B cell (primary cell): Measurements from ENCODE around the gene YJEFN3. TPM values are rescaled to one million over a fixed set of nuclear protein-coding genes. Genes with fewer than 3 reads are reported as not detected.
A peak's percentile ranks its signal among the peaks of the same experiment; 100 is the strongest.

ENCODE experiments used
- ATAC-seq: fragments of 200-7000 bp; cut with Tn5 transposase; one replicate; pipeline ENCODE4 v1.10.0; 2021; ENCODE audit warnings: low read depth, mild to moderate bottlenecking, moderate number of reproducible peaks, moderate library complexity
- CTCF ChIA-PET: fragments of 350-600 bp; sonication (Branson Sonifier 250); formaldehyde crosslinking; loops from one replicate; lab custom pipeline; 2021; ENCODE audit warnings: antibody characterized with exemption, inconsistent platforms; lab: Charles Lee
- POLR2A ChIA-PET: fragments of 350-600 bp; sonication (Branson Sonifier 250); formaldehyde crosslinking; loops from one replicate; lab custom pipeline; 2021; ENCODE audit warnings: antibody characterized with exemption; lab: Charles Lee
- DNase-seq: peaks from one replicate; pipeline ENCODE4 v3.0.0; 2013
- H2AFZ ChIP-seq: 2 replicates; pipeline ENCODE4 v1.6.1; 2012; ENCODE audit warnings: mild to moderate bottlenecking, low read depth, low read length; ENCODE audit not compliant: insufficient read depth, poor library complexity, severe bottlenecking
- H3K27ac ChIP-seq, 2 donors: 1 replicate in 1 of 2; 2 replicates in 1 of 2; pipeline ENCODE4 v1.5.1; 2012 to 2013; ENCODE audit warnings: low read length in 2 of 2, mild to moderate bottlenecking in 2 of 2, moderate library complexity in 1 of 2
- H3K27me3 ChIP-seq, 4 experiments: fragments of 200-600 bp in 1 of 4; sonication (generic) in 1 of 4; replicated peaks in 1 of 4; 1 replicate in 2 of 4; 2 replicates in 2 of 4; pipeline versions ENCODE4 v1.6.1 to v1.7.0; 2013 to 2016; ENCODE audit warnings: low read length in 3 of 4, mild to moderate bottlenecking in 2 of 4, mixed read lengths in 1 of 4, moderate library complexity in 1 of 4; ENCODE audit not compliant: insufficient read depth in 4 of 4, control insufficient read depth in 3 of 4; ENCODE audit errors: control extremely low read depth in 1 of 4
- H3K36me3 ChIP-seq, 2 experiments: replicated peaks in 1 of 2; 1 replicate in 1 of 2; 2 replicates in 1 of 2; pipeline versions ENCODE4 v1.6.1 to v1.7.1; 2013; ENCODE audit warnings: low read length in 1 of 2; ENCODE audit not compliant: insufficient read depth in 2 of 2, control insufficient read depth in 1 of 2; ENCODE audit errors: control extremely low read depth in 1 of 2, extremely low read depth in 1 of 2
- H3K4me1 ChIP-seq, 2 donors: fragments of 200-600 bp in 1 of 2; sonication (generic) in 1 of 2; 1 replicate in 1 of 2; 2 replicates in 1 of 2; pipeline versions ENCODE4 v1.5.1 to v1.6.1; 2013 to 2017; ENCODE audit warnings: low read length in 2 of 2; ENCODE audit not compliant: control insufficient read depth in 2 of 2, insufficient read depth in 2 of 2
- H3K4me2 ChIP-seq: replicated peaks from 2 replicates; pipeline ENCODE3; 2012; ENCODE audit warnings: mild to moderate bottlenecking, low read depth, low read length; ENCODE audit not compliant: poor library complexity, severe bottlenecking
- H3K4me3 ChIP-seq, 5 experiments: fragments of 200-600 bp in 1 of 5; sonication (generic) in 1 of 5; 1 replicate in 3 of 5; 2 replicates in 2 of 5; pipeline versions ENCODE4 v1.5.1 to v1.7.0; 2011 to 2016; ENCODE audit warnings: low read length in 4 of 5, mild to moderate bottlenecking in 4 of 5, low read depth in 2 of 5, control low read depth in 1 of 5, moderate library complexity in 1 of 5; ENCODE audit not compliant: insufficient read depth in 1 of 5; ENCODE audit errors: control extremely low read depth in 1 of 5, extremely low read depth in 1 of 5
- H3K79me2 ChIP-seq: fragments of 200-600 bp; sonication (generic); one replicate; pipeline ENCODE4 v1.6.0; 2016; ENCODE audit warnings: low read length; ENCODE audit not compliant: control insufficient read depth, insufficient read depth
- H3K9ac ChIP-seq: fragments of 200-600 bp; sonication (generic); 2 replicates; pipeline ENCODE4 v1.6.1; 2017; ENCODE audit warnings: mild to moderate bottlenecking, low read length, moderate library complexity
- H3K9me3 ChIP-seq, 3 donors: one replicate each; pipeline versions ENCODE4 v1.6.1 to v1.7.1; 2013; ENCODE audit warnings: low read length in 2 of 3; ENCODE audit not compliant: control insufficient read depth in 2 of 3, insufficient read depth in 1 of 3; ENCODE audit errors: control extremely low read depth in 1 of 3
- H4K20me1 ChIP-seq: 2 replicates; pipeline ENCODE4 v1.6.0; 2012; ENCODE audit warnings: mild to moderate bottlenecking, low read length; ENCODE audit not compliant: insufficient read depth, control insufficient read depth, poor library complexity, severe bottlenecking
- H3K27ac Mint-ChIP-seq: one replicate; pipeline ENCODE4 v1.8.0; 2021; ENCODE audit warnings: mixed read lengths
- H3K27me3 Mint-ChIP-seq: one replicate; pipeline ENCODE4 v1.8.0; 2021; ENCODE audit warnings: mixed read lengths
- H3K4me1 Mint-ChIP-seq: one replicate; pipeline ENCODE4 v1.8.0; 2021; ENCODE audit warnings: mixed read lengths
- H3K4me3 Mint-ChIP-seq: one replicate; pipeline ENCODE4 v1.8.0; 2021; ENCODE audit warnings: mixed read lengths
- H3K9me3 Mint-ChIP-seq: one replicate; pipeline ENCODE4 v1.8.0; 2022; ENCODE audit warnings: mixed read lengths; ENCODE audit not compliant: insufficient read depth
- EZH2 ChIP-seq: IDR thresholded peaks from 2 replicates; pipeline ENCODE4 v1.6.1; 2012; ENCODE audit warnings: borderline replicate concordance, low read depth, mild to moderate bottlenecking, moderate library complexity, low read length; ENCODE audit not compliant: insufficient read depth, poor library complexity, severe bottlenecking
- WGBS: methylation state at CpG from one replicate; pipeline ENCODE4 v1.1.5; 2013; ENCODE audit warnings: missing lambda C conversion rate; ENCODE audit not compliant: insufficient coverage; 5-methylcytosine and 5-hydroxymethylcytosine counted together
- intact Hi-C: fragments of 100-400 bp; cut with micrococcal nuclease; formaldehyde crosslinking; loops from one replicate; pipeline ENCODE4 v1.10.0; 2022
- polyA plus RNA-seq: library from polyadenylated mRNA; depleted of rRNA; stranded (reverse); fragments of >200 nt; gene quantifications from 2 replicates; pipeline ENCODE4 v1.2.3, GENCODE V29; 2012
- total RNA-seq, 2 donors: library from RNA; stranded (reverse); fragments of 120-200 nt in 1 of 2; gene quantifications; 1 replicate in 1 of 2; 2 replicates in 1 of 2; pipeline versions ENCODE4 v1.2.3 to v1.2.4, GENCODE V29; 2013 to 2022
- TF ChIP-seq, protein P1 (sequence below): fragments of 200-600 bp; IDR thresholded peaks from one replicate; pipeline ENCODE4 v1.8.0; 2022; ENCODE audit warnings: antibody characterized with exemption, mild to moderate bottlenecking

Gene YJEFN3
- total and polyA plus RNA-seq, 2 donors (not counting 1 experiment from before 2014, with no cell fraction given), result 7.1 to 8.8 TPM

DNA sequence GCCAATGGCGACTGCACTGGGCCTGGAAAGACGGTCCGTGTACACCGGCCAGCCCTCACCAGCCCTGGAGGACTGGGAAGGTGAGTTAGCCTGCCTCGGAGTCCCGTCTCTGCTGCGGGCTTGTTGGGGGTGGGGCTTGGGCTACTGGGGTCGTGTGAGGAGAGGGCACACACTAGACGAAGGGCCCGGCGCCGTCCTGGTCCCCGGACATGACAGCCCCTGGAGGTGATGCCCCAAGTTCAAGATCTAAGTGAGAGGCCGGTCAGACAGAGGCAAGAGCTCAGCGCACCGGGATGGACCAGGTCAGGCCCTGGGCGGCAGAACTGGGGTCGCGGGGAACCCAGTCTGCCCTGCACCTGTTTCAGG, 11.0 kb downstream of the YJEFN3 start:
- peak overlapping the region; percentile 90 for H3K4me2 ChIP-seq
- H3K27me3 ChIP-seq, result peaks cover 0 to 62% (median 23%) of the 10 kb centered on the region in 4 experiments
- H3K27ac Mint-ChIP-seq, result no peak overlapping the region
- TF ChIP-seq, protein P1, sequence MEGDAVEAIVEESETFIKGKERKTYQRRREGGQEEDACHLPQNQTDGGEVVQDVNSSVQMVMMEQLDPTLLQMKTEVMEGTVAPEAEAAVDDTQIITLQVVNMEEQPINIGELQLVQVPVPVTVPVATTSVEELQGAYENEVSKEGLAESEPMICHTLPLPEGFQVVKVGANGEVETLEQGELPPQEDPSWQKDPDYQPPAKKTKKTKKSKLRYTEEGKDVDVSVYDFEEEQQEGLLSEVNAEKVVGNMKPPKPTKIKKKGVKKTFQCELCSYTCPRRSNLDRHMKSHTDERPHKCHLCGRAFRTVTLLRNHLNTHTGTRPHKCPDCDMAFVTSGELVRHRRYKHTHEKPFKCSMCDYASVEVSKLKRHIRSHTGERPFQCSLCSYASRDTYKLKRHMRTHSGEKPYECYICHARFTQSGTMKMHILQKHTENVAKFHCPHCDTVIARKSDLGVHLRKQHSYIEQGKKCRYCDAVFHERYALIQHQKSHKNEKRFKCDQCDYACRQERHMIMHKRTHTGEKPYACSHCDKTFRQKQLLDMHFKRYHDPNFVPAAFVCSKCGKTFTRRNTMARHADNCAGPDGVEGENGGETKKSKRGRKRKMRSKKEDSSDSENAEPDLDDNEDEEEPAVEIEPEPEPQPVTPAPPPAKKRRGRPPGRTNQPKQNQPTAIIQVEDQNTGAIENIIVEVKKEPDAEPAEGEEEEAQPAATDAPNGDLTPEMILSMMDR, result no peak
- H3K9me3 ChIP-seq, result peaks cover 0 to 36% (median 0%) of the 10 kb centered on the region in 3 donors
- intact Hi-C loops, result no loop called here
- peak overlapping the region; percentile 26 for H3K4me3 Mint-ChIP-seq
- no peaks in the 10 kb centered on the region for H3K9me3 Mint-ChIP-seq
- no peak overlapping the region for H3K4me3 ChIP-seq
- no peak overlapping the region for H3K9ac ChIP-seq
- DNase-seq, result peak; percentile 44
- H3K27ac ChIP-seq, result no peak overlapping the region
- POLR2A ChIA-PET, result no interaction called here
- no peaks in the 10 kb centered on the region for H3K79me2 ChIP-seq
- peaks cover 36 to 38% of the 10 kb centered on the region in 2 donors for H3K4me1 ChIP-seq
- no peaks in the 10 kb centered on the region for H4K20me1 ChIP-seq
- no peaks in the 10 kb centered on the region for H3K36me3 ChIP-seq
- peaks cover 22% of the 10 kb centered on the region for H3K27me3 Mint-ChIP-seq
- 40% methylated on average over 15 of the region's 19 CpGs for WGBS
- no peak overlapping the region for H2AFZ ChIP-seq
- peaks cover 25% of the 10 kb centered on the region for H3K4me1 Mint-ChIP-seq
- no peak for ATAC-seq
- CTCF ChIA-PET, result no interaction called here

DNA sequence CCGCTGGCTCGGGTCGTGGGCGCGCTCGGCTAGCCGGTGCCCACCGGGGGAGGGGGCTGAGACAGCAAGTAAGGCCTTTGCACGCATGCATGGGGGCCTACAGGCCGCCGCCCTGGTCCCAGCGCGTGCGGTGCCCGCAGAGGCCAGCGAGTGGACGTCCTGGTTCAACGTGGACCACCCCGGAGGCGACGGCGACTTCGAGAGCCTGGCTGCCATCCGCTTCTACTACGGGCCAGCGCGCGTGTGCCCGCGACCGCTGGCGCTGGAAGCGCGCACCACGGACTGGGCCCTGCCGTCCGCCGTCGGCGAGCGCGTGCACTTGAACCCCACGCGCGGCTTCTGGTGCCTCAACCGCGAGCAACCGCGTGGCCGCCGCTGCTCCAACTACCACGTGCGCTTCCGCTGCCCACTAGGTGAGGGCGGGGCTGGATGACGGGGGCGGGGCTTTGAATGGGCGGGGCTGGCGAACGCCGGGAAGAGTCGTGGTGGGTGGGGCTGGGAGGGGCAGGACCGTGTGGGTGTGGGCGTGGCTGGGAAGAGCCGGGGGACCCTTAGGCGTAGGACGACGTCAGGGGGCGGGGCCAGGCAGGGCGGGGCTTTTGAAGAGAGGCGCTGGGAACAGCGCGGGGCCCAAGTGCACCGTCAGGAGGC, 11.5 kb downstream of the YJEFN3 start:
- H3K4me3 Mint-ChIP-seq, result peak overlapping the region; percentile 80
- no peak overlapping the region for H3K27ac Mint-ChIP-seq
- CTCF ChIA-PET, result no interaction called here
- DNase-seq (peak; percentile 65), ATAC-seq (peak; percentile 59)
- Histone ChIP-seq H3K27me3 (peaks cover 0 to 62% (median 23%) of the 10 kb centered on the region in 4 experiments), H4K20me1 (no peaks in the 10 kb centered on the region), H2AFZ (peak overlapping the region; percentile 54), H3K79me2 (no peaks in the 10 kb centered on the region), H3K36me3 (no peaks in the 10 kb centered on the region), H3K4me3 (peak overlapping the region in 3 of 5 experiments; percentile 35 to 57 (median 48)), H3K9me3 (peaks cover 0 to 39% (median 0%) of the 10 kb centered on the region in 3 donors), H3K27ac (no peak overlapping the region), H3K4me2 (peak overlapping the region; percentile 90), H3K9ac (peak overlapping the region; percentile 58), H3K4me1 (peaks cover 36 to 38% of the 10 kb centered on the region in 2 donors)
- POLR2A ChIA-PET, result no interaction called here
- H3K4me1 Mint-ChIP-seq, result peaks cover 25% of the 10 kb centered on the region
- WGBS, result 23% methylated on average over 74 of the region's 74 CpGs
- intact Hi-C loops, result no loop called here
- H3K9me3 Mint-ChIP-seq, result no peaks in the 10 kb centered on the region
- peaks cover 22% of the 10 kb centered on the region for H3K27me3 Mint-ChIP-seq
- TF ChIP-seq EZH2, result no peak
- TF ChIP-seq, protein P1, result no peak
